GDM1 (cell line): ENCODE measurements around the gene SLC25A46.
A peak's percentile ranks its signal among the peaks of the same experiment; 100 is the strongest.
"Not testable (repeated sequence)": the region's sequence is repeated elsewhere in the genome, so short reads cannot be mapped to it uniquely, and the experiment has no call there.

Experiments used
- DNase-seq: peaks from one replicate; lab custom pipeline; 2025; lab: John Stamatoyannopoulos, UW

Gene SLC25A46

GRCh38 chr5:110757118-110757729 lies 18.4 kb downstream of the SLC25A46 start:
- DNase-seq, result peak; percentile 2

GRCh38 chr5:110760158-110760557 lies 21.4 kb downstream of the SLC25A46 start:
- no peak for DNase-seq

GRCh38 chr5:110768138-110768860 lies 29.5 kb downstream of the SLC25A46 start:
- DNase-seq, result no peak

- DNase-seq, result no peak
Observed at GRCh38 chr5:110769000-110769681, 30.3 kb downstream of the SLC25A46 start.

- no peak for DNase-seq
Observed at GRCh38 chr5:110770286-110770685, 31.5 kb downstream of the SLC25A46 start.

- DNase-seq, result no peak
Observed at GRCh38 chr5:110784901-110785300, 46.1 kb downstream of the SLC25A46 start.

- no peak for DNase-seq
Observed at GRCh38 chr5:110785356-110785755, 46.5 kb downstream of the SLC25A46 start.

GRCh38 chr5:110788006-110788405 lies 49.2 kb downstream of the SLC25A46 start:
- not testable (repeated sequence) for DNase-seq

GRCh38 chr5:110790673-110791072 lies 51.9 kb downstream of the SLC25A46 start:
- DNase-seq, result no peak

GRCh38 chr5:110802998-110803397 lies 64.2 kb downstream of the SLC25A46 start:
- no peak for DNase-seq

GRCh38 chr5:110803467-110804326 lies 64.9 kb downstream of the SLC25A46 start:
- DNase-seq, result no peak

- DNase-seq, result no peak
Observed at GRCh38 chr5:110807169-110807568, 68.4 kb downstream of the SLC25A46 start.

- DNase-seq, result no peak
Observed at GRCh38 chr5:110809006-110809405, 70.2 kb downstream of the SLC25A46 start.
